ENCODE results near the gene ZSCAN21.

ZSCAN21 gene

DNA sequence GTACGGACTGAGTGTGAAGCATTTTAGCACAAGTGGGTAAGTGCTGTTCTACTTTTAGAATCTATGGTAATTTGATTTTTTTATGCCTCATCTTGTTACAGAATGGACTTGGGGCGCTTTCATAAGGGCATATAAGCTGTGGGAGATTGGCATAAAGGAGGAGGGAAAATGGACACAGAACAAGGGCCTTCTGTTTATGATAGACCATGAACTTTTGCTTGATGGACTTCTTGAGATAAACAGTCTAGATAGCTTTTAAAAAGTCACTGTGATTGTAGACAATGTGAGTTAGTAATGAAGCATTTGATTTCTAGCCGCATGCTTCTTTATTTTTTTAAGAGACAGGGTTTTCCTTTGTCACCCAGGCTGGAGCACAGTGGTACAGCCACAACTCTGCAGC, 2.0 kb downstream of the ZSCAN21 start:
- H3K36me3 ChIP-seq (ENCODE audit: control insufficient read depth, insufficient read depth, low read length): no peaks in the 10 kb centered on the region
- no peak for TF ChIP-seq CTCF (IDR thresholded peaks at IDR 0.05)

DNA sequence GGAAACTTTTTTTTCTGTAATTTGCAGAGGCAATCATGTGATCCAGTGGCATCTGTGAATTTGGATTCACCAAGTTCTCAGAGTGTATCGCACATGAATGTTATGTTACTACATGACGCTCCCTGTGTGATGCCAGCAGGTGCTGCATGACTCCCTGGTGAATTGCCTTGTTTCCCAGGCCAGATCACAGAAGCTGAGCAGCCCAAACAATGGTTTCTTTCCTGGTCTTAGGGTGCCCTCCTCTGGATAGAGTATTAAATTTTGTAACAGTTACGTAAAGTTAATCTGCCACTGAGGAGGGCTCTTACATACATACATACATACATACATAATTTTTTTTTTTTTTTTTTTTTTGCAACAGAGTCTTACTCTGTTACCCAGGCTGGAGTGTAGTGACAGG, 3.6 kb downstream of the ZSCAN21 start:
- no peak for TF ChIP-seq CTCF (IDR thresholded peaks at IDR 0.05)
- Histone ChIP-seq H3K4me2 (ENCODE audit: low read length) (no peak overlapping the region), H3K27ac (no peak overlapping the region), H3K4me1 (peaks cover 4% of the 10 kb centered on the region), H3K36me3 (ENCODE audit: control insufficient read depth, insufficient read depth, low read length) (no peaks in the 10 kb centered on the region), H3K9ac (no peak overlapping the region), H3K79me2 (peaks cover 9% of the 10 kb centered on the region), H3K4me3 (ENCODE audit: low read depth, low read length) (no peak overlapping the region), H3K27me3 (ENCODE audit: control insufficient read depth, insufficient read depth, low read length) (no peaks in the 10 kb centered on the region), H3K9me3 (ENCODE audit: control insufficient read depth, low read length) (no peaks in the 10 kb centered on the region), H2AFZ (no peak overlapping the region)

More for the DNA sequence above, 2.0 kb downstream of the ZSCAN21 start:
- Histone ChIP-seq H3K27ac (no peak overlapping the region), H3K9ac (no peak overlapping the region), H3K4me3 (ENCODE audit: low read depth, low read length) (no peak overlapping the region), H3K4me2 (ENCODE audit: low read length) (no peak overlapping the region), H3K27me3 (ENCODE audit: control insufficient read depth, insufficient read depth, low read length) (no peaks in the 10 kb centered on the region), H3K9me3 (ENCODE audit: control insufficient read depth, low read length) (no peaks in the 10 kb centered on the region), H2AFZ (no peak overlapping the region), H3K4me1 (peaks cover 4% of the 10 kb centered on the region), H3K79me2 (peaks cover 9% of the 10 kb centered on the region)

DNA sequence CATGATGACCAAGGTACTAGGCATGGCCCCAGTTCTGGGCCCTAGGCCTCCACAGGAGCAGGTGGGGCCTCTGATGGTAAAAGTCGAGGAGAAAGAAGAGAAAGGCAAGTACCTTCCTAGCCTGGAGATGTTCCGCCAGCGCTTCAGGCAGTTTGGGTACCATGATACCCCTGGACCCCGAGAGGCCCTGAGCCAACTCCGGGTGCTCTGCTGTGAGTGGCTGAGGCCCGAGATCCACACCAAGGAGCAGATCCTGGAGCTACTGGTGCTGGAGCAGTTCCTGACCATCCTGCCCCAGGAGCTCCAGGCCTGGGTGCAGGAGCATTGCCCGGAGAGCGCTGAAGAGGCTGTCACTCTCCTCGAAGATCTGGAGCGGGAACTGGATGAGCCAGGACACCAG, 7.4 kb downstream of the ZSCAN21 start:
- no peaks in the 10 kb centered on the region for H3K36me3 ChIP-seq (ENCODE audit: control insufficient read depth, insufficient read depth, low read length)
- TF ChIP-seq CTCF (IDR thresholded peaks at IDR 0.05): no peak
- H3K79me2 ChIP-seq: peaks cover 11% of the 10 kb centered on the region
- H2AFZ ChIP-seq: no peak overlapping the region
- H3K4me1 ChIP-seq: no peaks in the 10 kb centered on the region
- no peak overlapping the region for H3K9ac ChIP-seq
- no peak overlapping the region for H3K27ac ChIP-seq
- H3K9me3 ChIP-seq (ENCODE audit: control insufficient read depth, low read length): no peaks in the 10 kb centered on the region
- H3K27me3 ChIP-seq (ENCODE audit: control insufficient read depth, insufficient read depth, low read length): no peaks in the 10 kb centered on the region
- H3K4me3 ChIP-seq (ENCODE audit: low read depth, low read length): no peak overlapping the region
- no peak overlapping the region for H3K4me2 ChIP-seq (ENCODE audit: low read length)

DNA sequence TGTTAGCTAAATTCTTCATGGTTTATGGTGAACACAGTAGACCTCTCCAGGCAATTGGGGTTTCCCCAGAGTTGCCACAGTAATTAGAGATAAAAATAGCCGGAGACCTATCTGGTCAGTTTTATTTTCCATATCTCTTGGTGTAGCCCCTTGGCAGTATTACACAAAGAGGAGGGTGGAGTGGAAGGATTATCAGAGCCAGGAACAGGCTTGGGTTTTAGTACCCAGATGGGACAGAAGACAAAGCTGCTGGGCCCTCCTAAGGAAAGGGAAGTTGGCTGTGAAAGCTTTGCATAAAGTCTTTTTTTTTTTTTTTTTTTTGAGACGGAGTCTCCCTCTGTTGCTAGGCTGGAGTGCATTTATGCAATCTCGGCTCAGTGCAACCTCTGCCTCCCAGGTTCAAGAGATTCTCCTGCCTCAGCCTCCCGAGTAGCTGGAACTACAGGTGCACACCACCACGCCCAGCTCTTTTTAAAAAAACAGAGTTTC, 9.7 kb downstream of the ZSCAN21 start:
- Histone ChIP-seq H2AFZ (no peak overlapping the region), H3K27ac (peak overlapping the region; percentile 1), H3K36me3 (ENCODE audit: control insufficient read depth, insufficient read depth, low read length) (no peaks in the 10 kb centered on the region), H3K4me1 (no peaks in the 10 kb centered on the region), H3K4me2 (ENCODE audit: low read length) (no peak overlapping the region), H3K79me2 (peaks cover 4% of the 10 kb centered on the region), H3K4me3 (ENCODE audit: low read depth, low read length) (no peak overlapping the region), H3K27me3 (ENCODE audit: control insufficient read depth, insufficient read depth, low read length) (no peaks in the 10 kb centered on the region), H3K9ac (no peak overlapping the region), H3K9me3 (ENCODE audit: control insufficient read depth, low read length) (no peaks in the 10 kb centered on the region)
- no peak for TF ChIP-seq CTCF (IDR thresholded peaks at IDR 0.05)

- Histone ChIP-seq H3K4me1 (no peaks in the 10 kb centered on the region), H3K9me3 (ENCODE audit: control insufficient read depth, low read length) (no peaks in the 10 kb centered on the region), H2AFZ (no peak overlapping the region), H3K9ac (no peak overlapping the region), H3K36me3 (ENCODE audit: control insufficient read depth, insufficient read depth, low read length) (no peaks in the 10 kb centered on the region), H3K4me3 (ENCODE audit: low read depth, low read length) (no peak overlapping the region), H3K79me2 (peaks cover 3% of the 10 kb centered on the region), H3K4me2 (ENCODE audit: low read length) (no peak overlapping the region), H3K27me3 (ENCODE audit: control insufficient read depth, insufficient read depth, low read length) (no peaks in the 10 kb centered on the region), H3K27ac (no peak overlapping the region)
- no peak for TF ChIP-seq CTCF (IDR thresholded peaks at IDR 0.05)
Observed at GRCh38 chr7:100061518-100062193, 12.1 kb downstream of the ZSCAN21 start.

All from parathyroid adenoma (tissue), 2 donors.